Loucy (cell line): ENCODE measurements around the gene AKR1C3.

Experiments used
- H2AFZ ChIP-seq: fragments of 200-600 bp; sonication (generic); 2 replicates; pipeline ENCODE4 v1.6.0; 2016; ENCODE audit warnings: antibody characterized with exemption, mild to moderate bottlenecking, low read length, moderate library complexity
- H3F3A ChIP-seq: fragments of 200-600 bp; 2 replicates; pipeline ENCODE4 v1.6.0; 2016; ENCODE audit warnings: antibody characterized with exemption, low read depth, mild to moderate bottlenecking
- H3K27me3 ChIP-seq: fragments of 200-600 bp; sonication (generic); 2 replicates; pipeline ENCODE4 v1.6.1; 2014; ENCODE audit warnings: low read length, mild to moderate bottlenecking; ENCODE audit not compliant: insufficient read depth, poor library complexity, severe bottlenecking
- H3K36me3 ChIP-seq: fragments of 200-600 bp; sonication (generic); 2 replicates; pipeline ENCODE4 v1.6.1; 2016; ENCODE audit warnings: low read length; ENCODE audit not compliant: insufficient read depth
- H3K4me1 ChIP-seq: fragments of 200-600 bp; sonication (generic); 2 replicates; pipeline ENCODE4 v1.5.1; 2014; ENCODE audit warnings: low read length, mild to moderate bottlenecking; ENCODE audit not compliant: insufficient read depth, poor library complexity, severe bottlenecking
- H3K4me2 ChIP-seq: fragments of 200-600 bp; sonication (generic); 2 replicates; pipeline ENCODE4 v1.6.0; 2014; ENCODE audit warnings: antibody characterized with exemption, low read length, low read depth, mild to moderate bottlenecking; ENCODE audit not compliant: poor library complexity, severe bottlenecking
- H3K4me3 ChIP-seq: fragments of 200-600 bp; sonication (generic); 2 replicates; pipeline ENCODE4 v1.5.1; 2014; ENCODE audit warnings: low read length, mild to moderate bottlenecking, mixed read lengths; ENCODE audit not compliant: poor library complexity, severe bottlenecking
- H3K79me2 ChIP-seq: fragments of 200-600 bp; sonication (generic); 2 replicates; pipeline ENCODE4 v1.6.1; 2014; ENCODE audit warnings: low read length; ENCODE audit not compliant: insufficient read depth
- H3K9ac ChIP-seq: fragments of 200-600 bp; sonication (generic); 2 replicates; pipeline ENCODE4 v1.6.0; 2014; ENCODE audit warnings: mild to moderate bottlenecking, low read depth, low read length, moderate library complexity; ENCODE audit not compliant: poor library complexity, severe bottlenecking
- H3K9me2 ChIP-seq: fragments of 200-600 bp; sonication (generic); replicated peaks from 2 replicates; pipeline ENCODE4 v1.6.1; 2016; ENCODE audit warnings: low read depth, low read length, mixed read lengths
- H3K9me3 ChIP-seq: fragments of 200-600 bp; sonication (generic); 2 replicates; pipeline ENCODE4 v1.6.1; 2014; ENCODE audit warnings: mild to moderate bottlenecking, antibody characterized with exemption, low read length, low read depth; ENCODE audit not compliant: insufficient read depth
- H4K20me1 ChIP-seq: fragments of 200-600 bp; sonication (generic); 2 replicates; pipeline ENCODE4 v1.6.0; 2014; ENCODE audit warnings: antibody characterized with exemption, low read length, mild to moderate bottlenecking; ENCODE audit not compliant: insufficient read depth, poor library complexity, severe bottlenecking
- CTCF ChIP-seq: fragments of 200-600 bp; sonication (generic); conservative IDR thresholded peaks from 2 replicates; pipeline ENCODE4 v1.5.1; 2014; ENCODE audit warnings: mild to moderate bottlenecking, antibody characterized with exemption, low read length
- EZH2phosphoT487 ChIP-seq: fragments of 200-600 bp; IDR thresholded peaks from 2 replicates; pipeline ENCODE4 v1.6.1; 2018; ENCODE audit warnings: antibody characterized with exemption, mild to moderate bottlenecking, moderate library complexity, borderline replicate concordance

The AKR1C3 gene

GRCh38 chr10:5071411-5072198 lies 22.6 kb upstream of the AKR1C3 start:
- Histone ChIP-seq H2AFZ (no peak overlapping the region), H3K9me2 (no peaks in the 10 kb centered on the region), H3F3A (no peaks in the 10 kb centered on the region), H3K4me1 (no peaks in the 10 kb centered on the region), H3K9ac (no peak overlapping the region), H3K36me3 (no peaks in the 10 kb centered on the region), H3K9me3 (no peaks in the 10 kb centered on the region), H3K4me2 (no peak overlapping the region), H3K79me2 (no peaks in the 10 kb centered on the region), H3K4me3 (no peak overlapping the region), H3K27me3 (no peaks in the 10 kb centered on the region), H4K20me1 (no peaks in the 10 kb centered on the region)
- no peak for TF ChIP-seq EZH2phosphoT487
- no peak for TF ChIP-seq CTCF

- Histone ChIP-seq H3K9me3 (no peaks in the 10 kb centered on the region), H3K27me3 (no peaks in the 10 kb centered on the region), H3K9ac (no peak overlapping the region), H3K9me2 (no peaks in the 10 kb centered on the region), H3K4me1 (no peaks in the 10 kb centered on the region), H3K79me2 (no peaks in the 10 kb centered on the region), H3K4me3 (no peak overlapping the region), H3K4me2 (no peak overlapping the region), H3K36me3 (no peaks in the 10 kb centered on the region), H2AFZ (no peak overlapping the region), H3F3A (no peaks in the 10 kb centered on the region), H4K20me1 (no peaks in the 10 kb centered on the region)
- TF ChIP-seq EZH2phosphoT487, result no peak
- TF ChIP-seq CTCF, result no peak
Observed at GRCh38 chr10:5073659-5074058, 20.6 kb upstream of the AKR1C3 start.

- TF ChIP-seq CTCF (no peak), EZH2phosphoT487 (no peak)
- Histone ChIP-seq H3K9ac (no peak overlapping the region), H3K9me3 (no peaks in the 10 kb centered on the region), H3F3A (no peaks in the 10 kb centered on the region), H4K20me1 (no peaks in the 10 kb centered on the region), H3K4me3 (no peak overlapping the region), H2AFZ (no peak overlapping the region), H3K36me3 (no peaks in the 10 kb centered on the region), H3K27me3 (no peaks in the 10 kb centered on the region), H3K79me2 (no peaks in the 10 kb centered on the region), H3K4me1 (no peaks in the 10 kb centered on the region), H3K4me2 (no peak overlapping the region), H3K9me2 (no peaks in the 10 kb centered on the region)
Observed at GRCh38 chr10:5076615-5077014, 17.6 kb upstream of the AKR1C3 start.
